ENCODE measurements around the gene ZNF684. TPM values are rescaled to one million over a fixed set of nuclear protein-coding genes. Genes with fewer than 3 reads are reported as not detected.

The ZNF684 gene
- total RNA-seq (2022; extraction: Qiagen RNA extraction; ENCODE audit: low read depth) = 1.5 to 3.2 TPM (median 2.2 TPM) in 5 replicates

DNA sequence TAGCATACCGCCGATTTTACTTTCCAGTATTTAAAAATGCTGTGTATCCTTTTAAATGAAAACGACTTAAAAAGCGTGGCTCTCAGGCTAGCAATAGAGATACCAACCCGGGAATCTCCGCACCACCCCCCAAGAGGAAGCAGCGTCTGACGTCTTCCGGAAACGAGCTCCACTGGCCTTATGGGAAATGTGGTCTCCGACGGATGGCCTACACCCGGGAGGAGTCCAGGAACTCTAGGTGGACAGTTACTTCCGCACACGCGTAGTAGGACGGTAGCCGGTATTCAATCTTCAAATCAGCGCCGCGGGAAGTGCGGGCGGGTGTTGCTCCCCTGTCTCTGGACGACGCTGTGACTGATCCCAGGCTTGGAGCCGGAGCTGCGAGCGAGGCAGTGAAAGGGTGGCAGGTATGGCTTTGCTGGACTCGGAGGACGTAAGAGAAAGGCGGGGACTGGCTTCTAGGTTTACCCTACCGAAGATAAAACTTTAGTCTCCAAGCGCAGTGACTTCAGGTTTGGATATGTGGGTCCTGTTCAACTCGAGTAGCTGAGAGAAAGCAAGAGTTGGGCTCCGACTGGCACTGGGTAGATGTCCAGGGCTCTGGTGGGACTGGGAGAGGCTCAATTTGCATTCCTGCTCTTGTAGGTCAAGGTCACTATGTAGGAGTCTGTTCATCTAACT, at the start of gene ZNF684:
Gene ZNF684 (plus strand): TSS at position 257 of the 681 bp plus-strand sequence. CDS start 1,530 bp downstream, outside the sequence.

DNA sequence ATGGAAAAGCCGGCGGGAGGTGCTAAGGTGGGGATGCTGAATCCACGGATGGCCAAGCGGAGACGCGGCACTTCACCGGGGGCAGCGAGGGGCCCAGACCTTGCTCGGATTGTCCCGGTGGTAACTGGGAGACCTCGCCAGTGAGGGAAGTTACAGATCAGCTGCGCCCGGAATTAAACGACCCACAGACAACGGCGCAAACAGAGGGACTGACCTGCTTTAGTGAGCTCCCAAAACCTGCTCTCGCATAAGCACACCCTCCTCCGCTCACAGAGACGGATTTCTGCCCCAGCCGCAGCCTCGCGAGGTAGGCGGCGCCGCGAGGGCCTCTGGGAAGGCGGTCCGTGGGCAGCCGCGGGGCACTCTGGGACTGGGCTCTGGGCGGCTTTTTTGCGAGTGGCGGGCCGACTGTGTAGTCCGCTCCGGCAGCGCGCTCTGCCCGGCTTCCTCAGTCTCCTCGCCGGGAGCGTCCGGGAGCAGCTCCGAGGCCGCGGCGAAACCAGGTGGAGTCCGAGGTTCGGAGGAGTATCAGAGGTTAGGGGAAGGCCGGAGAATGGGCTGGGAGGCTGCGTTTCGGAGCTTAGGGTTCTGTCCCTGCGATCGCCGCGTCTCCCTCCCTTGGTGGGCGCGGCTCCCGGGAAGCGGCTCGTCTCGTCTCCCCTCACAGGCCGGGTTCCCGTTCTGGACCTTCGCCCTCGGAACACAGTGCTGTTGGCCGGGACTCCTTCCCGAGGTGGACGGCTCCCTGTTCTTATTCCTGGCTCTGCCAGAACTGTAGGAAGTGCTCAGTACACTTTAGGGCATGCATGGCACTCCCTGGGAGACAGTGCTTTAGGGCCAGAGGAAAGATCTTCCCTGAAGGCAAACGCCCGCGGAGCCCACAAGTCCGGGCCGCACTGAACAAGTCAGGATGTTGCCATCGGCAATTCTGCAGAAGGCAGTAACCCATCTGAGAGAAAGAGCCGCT, 22.8 kb upstream of the ZNF684 start, which contains the start of gene EXO5:
Gene EXO5 (plus strand): TSS at position 393 of the 967 bp plus-strand sequence. CDS start 5,778 bp downstream, outside the sequence.

Other genes with a start within 250 kb of the ZNF684 start
- gene COL9A2, start 214.4 kb upstream of the ZNF684 start, total RNA-seq (2022; extraction: Qiagen RNA extraction; ENCODE audit: low read depth) = 0.23 to 0.48 TPM (median 0.24 TPM) in 3 of 5 replicates, not detected in the others
- 9.4 to 12.3 TPM (median 9.7 TPM) in 5 replicates for gene SMAP2, start 157.9 kb upstream of the ZNF684 start, total RNA-seq (2022; extraction: Qiagen RNA extraction; ENCODE audit: low read depth)
- gene ZFP69B, start 81.2 kb upstream of the ZNF684 start, total RNA-seq (2022; extraction: Qiagen RNA extraction; ENCODE audit: low read depth) = 1.5 to 3.0 TPM (median 1.8 TPM) in 5 replicates
- gene ZFP69, start 54.3 kb upstream of the ZNF684 start, total RNA-seq (2022; extraction: Qiagen RNA extraction; ENCODE audit: low read depth) = not detected in 5 replicates
- 3.2 to 5.1 TPM (median 4.0 TPM) in 5 replicates for gene EXO5, start 22.9 kb upstream of the ZNF684 start, total RNA-seq (2022; extraction: Qiagen RNA extraction; ENCODE audit: low read depth)
- gene RIMS3, start 134.0 kb downstream of the ZNF684 start, total RNA-seq (2022; extraction: Qiagen RNA extraction; ENCODE audit: low read depth) = 0.75 to 1.3 TPM (median 1.2 TPM) in 5 replicates
- gene NFYC, start 160.1 kb downstream of the ZNF684 start, total RNA-seq (2022; extraction: Qiagen RNA extraction; ENCODE audit: low read depth) = 37.2 to 42.8 TPM (median 39.0 TPM) in 5 replicates

All from A549 treated with ZK216348 at 1 μM for 4 hours (cell line).